Pancreas (tissue), 10 donors: ENCODE measurements around the gene LRFN2. TPM values are rescaled to one million over a fixed set of nuclear protein-coding genes. Genes with fewer than 3 reads are reported as not detected.

Experiments
- ATAC-seq, 4 donors: fragments of 200-7000 bp; cut with Tn5 transposase; one replicate each; pipeline versions ENCODE4 v1.8.0 to v1.9.1; 2020; ENCODE audit warnings: mild to moderate bottlenecking in 4 of 4, moderate library complexity in 4 of 4
- DNase-seq, 6 donors: peaks; one replicate each; pipeline ENCODE4 v3.0.0-alpha.2; 2020
- FAIRE-seq: peaks from 2 replicates; lab custom pipeline; 2012; peaks lifted over from hg19 to GRCh38; lab: Jason Lieb, UNC
- H3K27ac ChIP-seq, 4 donors: fragments of 200-600 bp; sonication (generic); 1 replicate in 3 of 4; 2 replicates in 1 of 4; pipeline versions ENCODE4 v1.5.0 to v1.8.0; 2020
- H3K27me3 ChIP-seq, 4 donors: fragments of 200-600 bp; one replicate each; pipeline ENCODE4 v1.8.0; 2021
- H3K36me3 ChIP-seq, 3 donors: fragments of 200-600 bp; sonication (generic) in 1 of 3; one replicate each; pipeline versions ENCODE4 v1.5.0 to v1.8.0; 2020 to 2021
- H3K4me1 ChIP-seq, 3 donors: fragments of 200-600 bp; one replicate each; pipeline ENCODE4 v1.8.0; 2021
- H3K4me3 ChIP-seq, 4 donors: fragments of 200-600 bp; sonication (generic) in 2 of 4; one replicate each; pipeline versions ENCODE4 v1.5.0 to v1.8.0; 2020 to 2021
- H3K9me3 ChIP-seq, 4 donors: fragments of 200-600 bp; one replicate each; pipeline ENCODE4 v1.8.0; 2021
- WGBS, 2 donors: extraction: QIAGEN DNeasy Blood & Tissue Kit; methylation state at CpG; one replicate each; pipeline ENCODE4 v1.1.7; 2013; 5-methylcytosine and 5-hydroxymethylcytosine counted together
- intact Hi-C, 3 donors: fragments of 100-400 bp; cut with DNase I; formaldehyde crosslinking; loops; one replicate each; pipeline versions ENCODE4 v1.11.1 to v1.14.2; 2022
- polyA plus RNA-seq, 2 donors: library from polyadenylated mRNA; stranded (reverse); fragments of 200-250 nt; gene quantifications; one replicate each; pipeline ENCODE4 v1.2.3, GENCODE V29; 2013
- total RNA-seq, 6 donors: library from RNA; stranded (reverse); fragmentation: NEBNext Ultra II Directional in 4 of 6; extraction: Animal tissue kit (Norgen Biotek cat#: 25700) in 4 of 6; gene quantifications; one replicate each; pipeline versions ENCODE4 v1.2.1 to v1.2.4, GENCODE V29; 2021 to 2023
- TF ChIP-seq, protein P1 (sequence below), 4 donors: fragments of 200-600 bp; sonication (generic) in 3 of 4; IDR thresholded peaks; one replicate each; pipeline versions ENCODE4 v1.5.0 to v1.8.0; 2021; ENCODE audit warnings: antibody characterized with exemption in 4 of 4
- donor health status: healthy with polysubstance abuse.
- donor health status: DM: no; HTN: no; CAD: no; lungs with moderate emphysema.
- donor health status: DM: no; HTN: no; CAD: no.
- donor health status: control.
- donor health status: control.
- donor health status: Bipolar disorder and iron deficiency.
- donor health status: DM: yes; HTN: yes; CAD: no.
- donor health status: DM: no; HTN: no; CAD: no.
- donor health status: DM: no; HTN: no; CAD: no.
- donor health status: DM: yes; HTN: yes; CAD: no.

The LRFN2 gene
- total and polyA plus RNA-seq, 8 donors = 0.22 to 1.5 (median 0.54) TPM

DNA sequence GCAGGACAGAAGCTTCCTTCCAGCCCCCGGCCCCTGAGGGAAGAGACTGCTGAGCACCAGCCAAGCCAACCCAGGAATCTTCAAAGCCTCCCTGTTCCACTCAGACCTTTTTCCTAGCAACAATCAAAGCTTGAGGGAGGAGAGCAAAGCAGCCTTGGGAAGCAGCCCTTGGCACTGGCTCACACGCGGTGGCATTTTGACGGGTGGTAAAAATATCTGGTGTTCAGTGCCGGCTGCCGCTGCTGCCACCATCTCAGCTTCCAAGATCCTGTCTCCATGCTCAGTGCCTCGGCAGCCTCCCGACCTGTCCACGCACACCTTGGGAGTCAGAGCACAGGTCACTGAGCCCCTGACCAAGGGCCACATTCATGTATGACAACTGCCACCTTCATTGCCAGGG lies 170.1 kb downstream of the LRFN2 start:
- intact Hi-C loops = no loop called here
- no peak for FAIRE-seq

DNA sequence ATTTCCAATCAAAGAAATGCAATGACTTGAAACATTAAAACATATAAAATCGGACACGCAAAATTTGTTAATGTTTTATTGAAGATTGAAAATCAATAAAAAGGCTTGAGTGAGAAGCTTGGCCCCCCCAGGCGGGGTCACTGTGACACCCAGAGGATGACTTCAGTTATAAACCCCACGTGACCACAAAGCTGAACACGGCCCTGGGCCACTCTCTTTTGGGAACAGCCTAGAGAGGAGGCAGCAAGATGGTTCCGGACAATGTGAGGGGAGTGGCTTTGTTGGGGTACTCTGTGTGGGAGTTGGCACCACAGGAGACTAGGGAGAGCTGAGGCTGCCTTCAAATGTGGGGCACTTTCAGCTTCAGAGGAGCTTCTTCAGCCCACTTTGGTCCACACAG lies 172.5 kb downstream of the LRFN2 start:
- ATAC-seq (no peak), DNase-seq (no peak), FAIRE-seq (no peak)
- H3K36me3 ChIP-seq = no peaks in the 10 kb centered on the region
- no peak overlapping the region for H3K4me3 ChIP-seq
- no peak overlapping the region for H3K27ac ChIP-seq
- no peaks in the 10 kb centered on the region for H3K27me3 ChIP-seq
- TF ChIP-seq, protein P1, sequence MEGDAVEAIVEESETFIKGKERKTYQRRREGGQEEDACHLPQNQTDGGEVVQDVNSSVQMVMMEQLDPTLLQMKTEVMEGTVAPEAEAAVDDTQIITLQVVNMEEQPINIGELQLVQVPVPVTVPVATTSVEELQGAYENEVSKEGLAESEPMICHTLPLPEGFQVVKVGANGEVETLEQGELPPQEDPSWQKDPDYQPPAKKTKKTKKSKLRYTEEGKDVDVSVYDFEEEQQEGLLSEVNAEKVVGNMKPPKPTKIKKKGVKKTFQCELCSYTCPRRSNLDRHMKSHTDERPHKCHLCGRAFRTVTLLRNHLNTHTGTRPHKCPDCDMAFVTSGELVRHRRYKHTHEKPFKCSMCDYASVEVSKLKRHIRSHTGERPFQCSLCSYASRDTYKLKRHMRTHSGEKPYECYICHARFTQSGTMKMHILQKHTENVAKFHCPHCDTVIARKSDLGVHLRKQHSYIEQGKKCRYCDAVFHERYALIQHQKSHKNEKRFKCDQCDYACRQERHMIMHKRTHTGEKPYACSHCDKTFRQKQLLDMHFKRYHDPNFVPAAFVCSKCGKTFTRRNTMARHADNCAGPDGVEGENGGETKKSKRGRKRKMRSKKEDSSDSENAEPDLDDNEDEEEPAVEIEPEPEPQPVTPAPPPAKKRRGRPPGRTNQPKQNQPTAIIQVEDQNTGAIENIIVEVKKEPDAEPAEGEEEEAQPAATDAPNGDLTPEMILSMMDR (IDR thresholded peaks at IDR 0.05) = no peak
- 71 to 79% methylated on average over 6 of the region's 6 CpGs for WGBS, 2 donors
- intact Hi-C loops = no loop called here
- no peaks in the 10 kb centered on the region for H3K4me1 ChIP-seq
- no peaks in the 10 kb centered on the region for H3K9me3 ChIP-seq

More for the DNA sequence above, 170.1 kb downstream of the LRFN2 start:
- H3K9me3 ChIP-seq = no peaks in the 10 kb centered on the region
- ATAC-seq (no peak), DNase-seq (no peak)
- H3K27me3 ChIP-seq = no peaks in the 10 kb centered on the region
- H3K4me3 ChIP-seq = no peak overlapping the region
- H3K27ac ChIP-seq = no peak overlapping the region
- WGBS, 2 donors = 72 to 84% methylated on average over 9 of the region's 9 CpGs
- TF ChIP-seq, protein P1 (IDR thresholded peaks at IDR 0.05) = no peak
- H3K36me3 ChIP-seq = no peaks in the 10 kb centered on the region
- no peaks in the 10 kb centered on the region for H3K4me1 ChIP-seq

DNA sequence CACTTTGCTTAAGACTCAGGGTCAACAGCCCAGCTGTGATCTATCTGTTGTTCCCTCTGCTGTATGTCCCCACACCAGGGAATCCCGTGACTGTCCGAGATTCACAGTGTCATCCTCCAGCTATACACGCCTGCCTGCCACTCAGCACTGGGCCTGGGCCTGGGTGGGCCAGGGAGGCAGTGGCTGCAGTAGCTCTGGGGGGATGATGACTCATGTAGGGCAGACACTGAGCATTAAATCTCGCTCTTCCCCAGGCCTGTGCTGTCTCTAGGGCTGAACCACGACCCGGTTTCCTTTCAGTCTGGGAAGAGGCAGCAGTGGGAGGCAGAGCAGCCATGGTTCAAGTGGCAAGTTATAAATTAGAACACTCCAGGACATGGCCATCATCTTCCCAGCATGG lies 173.9 kb downstream of the LRFN2 start:
- FAIRE-seq (no peak), ATAC-seq (peak in 1 of 4 donors; percentile 36), DNase-seq (no peak)
- intact Hi-C loops = no loop called here
- Histone ChIP-seq H3K4me3 (no peak overlapping the region), H3K36me3 (no peaks in the 10 kb centered on the region), H3K9me3 (no peaks in the 10 kb centered on the region), H3K4me1 (no peaks in the 10 kb centered on the region), H3K27me3 (no peaks in the 10 kb centered on the region), H3K27ac (no peak overlapping the region)
- TF ChIP-seq, protein P1 (IDR thresholded peaks at IDR 0.05) = no peak
- 74 to 83% methylated on average over 6 of the region's 6 CpGs for WGBS, 2 donors

DNA sequence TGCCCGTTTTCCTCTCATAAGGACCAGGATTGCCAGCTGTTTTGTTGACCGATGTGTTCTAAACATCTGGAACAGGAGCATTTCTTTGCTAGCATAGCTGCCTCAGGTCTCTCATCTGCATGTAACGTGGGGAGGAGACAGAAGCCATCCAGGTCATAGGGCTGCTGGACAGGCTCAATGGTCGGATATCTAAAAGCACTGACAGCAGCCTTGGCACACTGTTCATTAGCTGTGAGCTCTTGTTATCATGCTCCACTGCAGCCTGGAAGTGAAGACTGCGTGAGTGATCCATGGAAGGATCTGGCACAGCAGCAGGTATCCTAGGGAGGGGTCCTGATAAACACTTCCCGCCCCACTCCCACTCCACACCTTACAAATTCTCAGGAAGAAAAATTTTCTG lies 175.3 kb downstream of the LRFN2 start:
- TF ChIP-seq, protein P1 (IDR thresholded peaks at IDR 0.05) = no peak
- Histone ChIP-seq H3K4me3 (no peak overlapping the region), H3K4me1 (no peaks in the 10 kb centered on the region), H3K9me3 (no peaks in the 10 kb centered on the region), H3K27ac (no peak overlapping the region), H3K36me3 (no peaks in the 10 kb centered on the region), H3K27me3 (no peaks in the 10 kb centered on the region)
- WGBS, 2 donors = 69 to 78% methylated on average over 6 of the region's 6 CpGs
- no peak for FAIRE-seq
- DNase-seq = no peak
- intact Hi-C loops = no loop called here
- ATAC-seq = no peak

DNA sequence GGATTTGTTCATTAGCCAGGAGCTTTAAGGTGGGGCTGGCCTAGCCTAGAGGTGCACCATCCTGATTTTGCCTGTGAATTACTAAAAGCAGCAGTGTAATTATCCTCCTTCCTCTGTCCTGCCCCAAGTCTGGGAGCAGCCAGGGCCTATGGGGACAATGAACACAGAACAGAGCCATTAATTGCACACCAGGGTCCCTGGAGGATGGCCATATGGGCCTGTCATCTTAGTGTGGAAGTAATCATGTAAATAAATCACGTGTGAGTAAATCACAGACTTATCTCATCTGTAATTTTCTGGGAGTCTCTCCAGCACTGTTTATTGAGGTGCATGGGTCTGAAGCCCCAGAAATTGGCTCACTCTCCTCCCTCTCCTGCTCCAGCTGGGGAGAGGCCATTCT lies 176.3 kb downstream of the LRFN2 start:
- H3K36me3 ChIP-seq = no peaks in the 10 kb centered on the region
- WGBS, 2 donors = 17% methylated on average over 1 of the region's 1 CpG
- no peaks in the 10 kb centered on the region for H3K9me3 ChIP-seq
- DNase-seq = no peak
- no peak overlapping the region for H3K27ac ChIP-seq
- no peak for FAIRE-seq
- H3K4me3 ChIP-seq = no peak overlapping the region
- TF ChIP-seq, protein P1 (IDR thresholded peaks at IDR 0.05) = no peak
- H3K27me3 ChIP-seq = no peaks in the 10 kb centered on the region
- ATAC-seq = no peak
- intact Hi-C loops = no loop called here
- no peaks in the 10 kb centered on the region for H3K4me1 ChIP-seq
